Body of pancreas (tissue), 4 donors: ENCODE data around the gene TMEM232. TPM values are rescaled to one million over a fixed set of nuclear protein-coding genes. Genes with fewer than 3 reads are reported as not detected.

Experiments used
- ATAC-seq: fragments of 150-250 bp; one replicate; pipeline ENCODE4 v1.9.1; 2016
- DNase-seq, 4 donors: peaks; one replicate each; pipeline ENCODE4 v3.0.0-alpha.2; 2019
- H3K27ac ChIP-seq, 4 donors: fragments of 200-600 bp; sonication (generic); 1 replicate in 3 of 4; 2 replicates in 1 of 4; pipeline versions ENCODE4 v1.5.1 to v1.6.1; 2016 to 2019; ENCODE audit warnings: mild to moderate bottlenecking in 1 of 4, mixed read lengths in 1 of 4, moderate library complexity in 1 of 4
- H3K27me3 ChIP-seq, 2 donors: fragments of 200-600 bp; sonication (generic); one replicate each; pipeline ENCODE4 v1.6.0; 2016; ENCODE audit warnings: mild to moderate bottlenecking in 1 of 2
- H3K36me3 ChIP-seq, 2 donors: fragments of 200-600 bp; sonication (generic); replicated peaks in 1 of 2; 2 replicates each; pipeline ENCODE4 v1.5.1; 2016; ENCODE audit warnings: low read depth in 2 of 2; ENCODE audit not compliant: insufficient read depth in 1 of 2
- H3K4me1 ChIP-seq: fragments of 200-600 bp; sonication (generic); one replicate; pipeline ENCODE4 v1.6.0; 2016
- H3K4me3 ChIP-seq, 2 donors: fragments of 200-600 bp; sonication (generic); 1 replicate in 1 of 2; 2 replicates in 1 of 2; pipeline ENCODE4 v1.5.1; 2016 to 2019
- H3K9me3 ChIP-seq, 3 donors: fragments of 200-600 bp; sonication (generic); 1 replicate in 2 of 3; 2 replicates in 1 of 3; pipeline ENCODE4 v1.5.1; 2016
- CTCF ChIP-seq, 7 experiments: fragments of 450-650 bp in 4 of 7; fragments of 200-600 bp in 3 of 7; sonication (generic) in 3 of 7; IDR thresholded peaks; one replicate each; pipeline ENCODE4 v1.5.1; 2016 to 2019; ENCODE audit warnings: antibody characterized with exemption in 7 of 7
- POLR2A ChIP-seq, 3 donors: fragments of 450-650 bp; IDR thresholded peaks; one replicate each; pipeline ENCODE4 v1.6.1; 2016; ENCODE audit warnings: antibody characterized with exemption in 3 of 3, mild to moderate bottlenecking in 2 of 3
- WGBS, 2 donors: methylation state at CpG; one replicate each; pipeline ENCODE4 v1.1.5; 2017; 5-methylcytosine and 5-hydroxymethylcytosine counted together
- intact Hi-C: fragments of 100-400 bp; cut with DNase I; formaldehyde crosslinking; loops from one replicate; pipeline ENCODE4 v1.15.1; 2023
- total RNA-seq, 2 donors: library from RNA; depleted of rRNA; stranded (reverse); fragments of >200 nt; gene quantifications; one replicate each; pipeline ENCODE4 v1.1.0, GENCODE V29; 2016

Gene TMEM232
- total RNA-seq, 2 donors from 2014 or later = 1.3 to 3.1 TPM

- no peaks in the 10 kb centered on the region for H3K27me3 ChIP-seq
- no peak overlapping the region for H3K4me3 ChIP-seq
- intact Hi-C loops = no loop called here
- no peak overlapping the region for H3K27ac ChIP-seq
- TF ChIP-seq POLR2A (IDR thresholded peaks at IDR 0.05) (no peak), CTCF (IDR thresholded peaks at IDR 0.05) (no peak)
- WGBS, 2 donors = 86 to 100% methylated on average over 1 of the region's 1 CpG
- H3K4me1 ChIP-seq = no peaks in the 10 kb centered on the region
- H3K36me3 ChIP-seq = no peaks in the 10 kb centered on the region
- DNase-seq = no peak
- no peak for ATAC-seq
- H3K9me3 ChIP-seq = no peaks in the 10 kb centered on the region
Observed at GRCh38 chr5:110572729-110573128, 153.7 kb downstream of the TMEM232 start.

GRCh38 chr5:110562191-110562590 is 164.3 kb downstream of the TMEM232 start:
- TF ChIP-seq CTCF (IDR thresholded peaks at IDR 0.05) = no peak
- TF ChIP-seq POLR2A (IDR thresholded peaks at IDR 0.05) = no peak
- intact Hi-C loops = no loop called here
- ATAC-seq (no peak), DNase-seq (no peak)
- no peak overlapping the region for H3K27ac ChIP-seq
- H3K36me3 ChIP-seq = no peaks in the 10 kb centered on the region
- H3K9me3 ChIP-seq = no peaks in the 10 kb centered on the region
- H3K4me3 ChIP-seq = no peak overlapping the region
- no peaks in the 10 kb centered on the region for H3K27me3 ChIP-seq
- no peaks in the 10 kb centered on the region for H3K4me1 ChIP-seq

GRCh38 chr5:110561510-110561909 is 165.0 kb downstream of the TMEM232 start:
- Histone ChIP-seq H3K4me1 (no peaks in the 10 kb centered on the region), H3K9me3 (peaks cover 0 to 2% (median 0%) of the 10 kb centered on the region in 3 donors), H3K27me3 (no peaks in the 10 kb centered on the region), H3K4me3 (no peak overlapping the region), H3K36me3 (no peaks in the 10 kb centered on the region), H3K27ac (no peak overlapping the region)
- intact Hi-C loops = no loop called here
- WGBS, 2 donors = 44 to 59% methylated on average over 1 of the region's 1 CpG
- DNase-seq (no peak), ATAC-seq (no peak)
- no peak for TF ChIP-seq CTCF (IDR thresholded peaks at IDR 0.05)
- no peak for TF ChIP-seq POLR2A (IDR thresholded peaks at IDR 0.05)

GRCh38 chr5:110549301-110549700 is 177.2 kb downstream of the TMEM232 start:
- no peak for TF ChIP-seq POLR2A (IDR thresholded peaks at IDR 0.05)
- Histone ChIP-seq H3K36me3 (no peaks in the 10 kb centered on the region), H3K27ac (no peak overlapping the region), H3K4me1 (no peaks in the 10 kb centered on the region), H3K9me3 (no peaks in the 10 kb centered on the region), H3K4me3 (no peak overlapping the region), H3K27me3 (no peaks in the 10 kb centered on the region)
- intact Hi-C loops = no loop called here
- 85 to 88% methylated on average over 3 of the region's 3 CpGs for WGBS, 2 donors
- DNase-seq (no peak), ATAC-seq (no peak)

- H3K9me3 ChIP-seq = no peaks in the 10 kb centered on the region
- TF ChIP-seq CTCF (IDR thresholded peaks at IDR 0.05) (no peak), POLR2A (IDR thresholded peaks at IDR 0.05) (no peak)
- 88 to 90% methylated on average over 3 of the region's 3 CpGs for WGBS, 2 donors
- H3K4me3 ChIP-seq = no peak overlapping the region
- no peak overlapping the region for H3K27ac ChIP-seq
- DNase-seq (no peak), ATAC-seq (no peak)
- intact Hi-C loops = no loop called here
- H3K4me1 ChIP-seq = no peaks in the 10 kb centered on the region
- H3K27me3 ChIP-seq = no peaks in the 10 kb centered on the region
- no peaks in the 10 kb centered on the region for H3K36me3 ChIP-seq
Observed at GRCh38 chr5:110548171-110548570, 178.3 kb downstream of the TMEM232 start.
